NCI-H446 treated with DMSO at 0.1 percent for 48 hours (cell line): Measurements from ENCODE around the gene ZBTB20.

Experiments used
- DNase-seq: peaks from one replicate; lab custom pipeline; 2025; lab: John Stamatoyannopoulos, UW

Gene ZBTB20

GRCh38 chr3:114572364-114573062 lies 574.6 kb downstream of the ZBTB20 start:
- no peak for DNase-seq

GRCh38 chr3:114571363-114571762 lies 575.7 kb downstream of the ZBTB20 start:
- no peak for DNase-seq

- no peak for DNase-seq
These were observed 577.9 kb downstream of the ZBTB20 start for GRCh38 chr3:114569186-114569585.

- DNase-seq, result no peak
These were observed 579.3 kb downstream of the ZBTB20 start for GRCh38 chr3:114567771-114568170.

GRCh38 chr3:114566767-114567166 lies 580.3 kb downstream of the ZBTB20 start:
- DNase-seq, result no peak

GRCh38 chr3:114566162-114566755 lies 580.8 kb downstream of the ZBTB20 start:
- DNase-seq, result no peak

GRCh38 chr3:114565216-114565615 lies 581.9 kb downstream of the ZBTB20 start:
- DNase-seq, result no peak

- no peak for DNase-seq
These were observed 583.4 kb downstream of the ZBTB20 start for GRCh38 chr3:114563720-114564119.

- no peak for DNase-seq
These were observed 584.5 kb downstream of the ZBTB20 start for GRCh38 chr3:114562557-114562956.

- no peak for DNase-seq
These were observed 588.8 kb downstream of the ZBTB20 start for GRCh38 chr3:114558271-114558670.

GRCh38 chr3:114557791-114558190 lies 589.3 kb downstream of the ZBTB20 start:
- no peak for DNase-seq

- DNase-seq, result no peak
These were observed 590.4 kb downstream of the ZBTB20 start for GRCh38 chr3:114556657-114557213.

GRCh38 chr3:114554731-114555130 lies 592.4 kb downstream of the ZBTB20 start:
- no peak for DNase-seq

GRCh38 chr3:114553949-114554593 lies 593.0 kb downstream of the ZBTB20 start:
- DNase-seq, result no peak

- no peak for DNase-seq
These were observed 594.6 kb downstream of the ZBTB20 start for GRCh38 chr3:114552527-114552812.

GRCh38 chr3:114551770-114552526 lies 595.1 kb downstream of the ZBTB20 start:
- DNase-seq, result no peak

GRCh38 chr3:114550165-114550564 lies 596.9 kb downstream of the ZBTB20 start:
- DNase-seq, result no peak

- DNase-seq, result no peak
These were observed 601.9 kb downstream of the ZBTB20 start for GRCh38 chr3:114545193-114545592.

- no peak for DNase-seq
These were observed 604.7 kb downstream of the ZBTB20 start for GRCh38 chr3:114542359-114542758.

- DNase-seq, result no peak
These were observed 607.6 kb downstream of the ZBTB20 start for GRCh38 chr3:114539525-114539924.

GRCh38 chr3:114538211-114538610 lies 608.9 kb downstream of the ZBTB20 start:
- no peak for DNase-seq

- no peak for DNase-seq
These were observed 618.6 kb downstream of the ZBTB20 start for GRCh38 chr3:114528517-114528916.
